HG03520 (cell line): ENCODE results near the gene CFAP58.

Experiments
- ATAC-seq: cut with Tn5 transposase; IDR thresholded peaks from one replicate; pipeline ENCODE4 v1.9.1; 2021; ENCODE audit warnings: mild to moderate bottlenecking, moderate library complexity; ENCODE audit not compliant: unreplicated experiment

CFAP58 gene

DNA sequence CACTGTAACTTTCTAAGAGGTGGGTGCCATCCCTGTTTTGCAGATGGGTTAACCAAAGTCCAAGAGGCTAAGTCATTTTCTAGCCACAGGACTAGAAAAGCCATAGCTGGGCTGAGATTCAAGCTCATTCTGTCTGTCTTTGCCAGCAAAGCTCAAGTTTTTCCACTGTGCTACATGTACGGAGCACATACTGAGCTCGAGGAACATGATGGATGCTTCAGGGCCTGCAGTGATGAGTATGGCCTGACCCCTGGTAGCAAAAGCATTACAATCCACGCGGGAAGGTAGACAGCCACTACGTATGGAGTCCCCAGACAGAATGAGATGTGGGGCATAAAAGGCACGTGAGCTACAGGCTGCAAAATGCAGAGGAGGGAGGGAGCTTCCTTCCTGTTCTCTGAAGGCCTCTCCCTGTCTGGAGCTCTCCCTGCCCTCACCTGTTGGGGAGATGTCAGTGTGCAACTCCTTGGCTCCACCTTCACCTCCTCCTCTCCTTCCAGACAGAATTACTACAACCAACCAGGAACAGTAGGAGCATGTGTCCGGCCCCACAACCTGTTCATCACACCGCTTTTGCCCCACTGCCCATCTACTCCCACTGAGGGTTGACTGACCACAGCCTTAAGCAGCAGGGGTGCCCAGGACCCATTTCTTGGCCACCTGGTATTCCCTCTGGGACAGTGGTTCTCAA is 31.8 kb upstream of the CFAP58 start:
- ATAC-seq = no peak

- ATAC-seq = no peak
Measured at GRCh38 chr10:104322416-104322782, 31.2 kb upstream of the CFAP58 start.

GRCh38 chr10:104323085-104323484 is 30.5 kb upstream of the CFAP58 start:
- no peak for ATAC-seq

GRCh38 chr10:104323760-104324201 is 29.9 kb upstream of the CFAP58 start:
- ATAC-seq = no peak

- ATAC-seq = no peak
Measured at GRCh38 chr10:104324221-104324686, 29.4 kb upstream of the CFAP58 start.

GRCh38 chr10:104324931-104325330 is 28.7 kb upstream of the CFAP58 start:
- no peak for ATAC-seq

- no peak for ATAC-seq
Measured at GRCh38 chr10:104325436-104326435, 27.9 kb upstream of the CFAP58 start.

- no peak for ATAC-seq
Measured at GRCh38 chr10:104326991-104327610, 26.5 kb upstream of the CFAP58 start.

DNA sequence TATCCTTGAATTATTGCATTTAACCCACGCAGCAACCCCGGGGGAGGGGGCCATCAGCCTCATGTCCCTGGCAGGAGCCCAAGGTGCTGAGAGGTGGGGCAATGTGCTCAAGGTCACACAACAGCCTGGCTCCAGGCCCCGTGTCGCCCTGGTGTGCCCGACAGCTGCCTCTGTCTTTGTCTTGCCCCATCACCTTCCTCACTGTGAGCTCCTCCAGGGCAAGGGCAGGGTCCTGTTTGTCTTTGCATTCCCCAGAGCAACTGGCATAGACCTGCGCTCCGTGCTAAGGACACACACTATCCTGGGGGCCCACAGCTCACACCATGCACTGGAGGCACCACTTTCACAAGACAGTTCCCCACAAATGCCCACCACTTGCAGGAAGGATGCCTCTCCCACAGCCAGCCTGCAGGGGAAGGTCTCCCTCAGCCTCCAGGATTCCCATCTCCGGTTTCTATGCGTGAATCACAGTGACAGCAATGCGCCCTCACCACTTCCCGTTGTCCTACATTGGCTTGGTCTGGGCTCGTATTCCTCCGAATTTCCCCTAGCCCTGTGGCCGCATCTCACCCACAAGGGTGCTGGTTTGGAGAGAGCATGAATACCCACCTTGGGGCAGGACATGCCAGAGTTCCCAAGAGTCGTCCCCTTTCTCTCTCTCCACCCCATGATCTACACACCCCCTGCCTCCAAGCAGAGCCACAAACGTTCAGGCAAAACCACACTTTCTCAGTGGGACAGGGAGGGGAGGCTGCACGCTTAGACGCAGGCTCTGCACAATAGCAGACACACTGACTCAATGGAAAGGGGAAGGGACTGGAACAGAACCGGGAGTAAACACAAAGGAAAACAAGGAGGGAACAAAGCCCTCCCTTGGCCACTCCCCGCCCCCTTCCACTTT is 25.6 kb upstream of the CFAP58 start:
- no peak for ATAC-seq

DNA sequence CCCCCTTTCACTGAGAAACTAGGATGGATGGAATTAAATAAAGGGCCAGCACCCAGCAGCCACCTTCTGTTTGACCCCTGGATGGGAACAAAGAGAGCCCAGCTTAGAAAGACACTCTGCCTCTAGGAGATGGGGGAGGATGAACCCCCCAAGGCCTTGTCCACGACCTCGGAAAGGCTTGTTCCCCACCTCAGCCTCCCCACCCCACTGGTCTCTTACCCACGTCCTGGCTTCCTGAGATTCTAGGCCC is 25.1 kb upstream of the CFAP58 start:
- peak; percentile 2 for ATAC-seq

DNA sequence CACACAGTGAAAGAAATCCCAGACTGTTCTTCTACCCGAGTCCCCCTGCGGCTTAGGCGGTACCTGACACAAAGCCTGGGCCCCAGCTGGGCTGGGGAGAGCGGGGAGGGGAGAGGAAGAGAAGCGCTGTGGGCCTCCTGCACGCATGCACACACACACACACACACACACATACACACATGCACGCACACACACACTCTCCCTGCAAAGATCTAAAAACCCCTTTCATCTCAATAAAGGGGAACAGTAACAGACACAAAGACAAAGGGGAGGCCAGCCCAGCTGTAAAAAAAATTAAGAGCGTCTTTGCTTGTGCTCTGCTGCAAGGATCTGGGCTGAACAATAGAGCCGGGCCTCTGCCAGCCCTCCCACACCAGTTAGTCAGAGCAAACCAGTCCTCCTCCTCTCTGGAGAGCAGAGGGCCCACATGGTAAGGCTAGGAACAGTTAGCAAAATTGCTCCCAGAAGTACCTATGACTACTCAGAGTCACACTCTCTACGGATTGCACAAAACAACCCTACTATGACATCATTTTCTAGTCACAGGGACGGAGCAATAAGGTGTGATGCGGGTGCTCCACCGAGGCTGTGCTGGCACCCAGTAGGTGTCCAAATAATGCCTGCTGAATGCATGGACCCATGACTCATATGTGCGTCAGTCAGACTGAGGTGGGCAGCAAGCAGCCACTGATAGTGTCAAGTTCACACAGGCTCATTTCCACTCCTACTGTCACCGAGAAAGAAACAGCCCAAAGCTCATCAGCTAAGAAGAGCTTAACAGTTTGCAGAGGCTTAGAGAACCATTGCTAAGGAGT is 24.5 kb upstream of the CFAP58 start:
- ATAC-seq = peak; percentile 51

GRCh38 chr10:104329735-104330134 is 23.9 kb upstream of the CFAP58 start:
- no peak for ATAC-seq

- ATAC-seq = no peak
Measured at GRCh38 chr10:104330168-104331110, 23.2 kb upstream of the CFAP58 start.

DNA sequence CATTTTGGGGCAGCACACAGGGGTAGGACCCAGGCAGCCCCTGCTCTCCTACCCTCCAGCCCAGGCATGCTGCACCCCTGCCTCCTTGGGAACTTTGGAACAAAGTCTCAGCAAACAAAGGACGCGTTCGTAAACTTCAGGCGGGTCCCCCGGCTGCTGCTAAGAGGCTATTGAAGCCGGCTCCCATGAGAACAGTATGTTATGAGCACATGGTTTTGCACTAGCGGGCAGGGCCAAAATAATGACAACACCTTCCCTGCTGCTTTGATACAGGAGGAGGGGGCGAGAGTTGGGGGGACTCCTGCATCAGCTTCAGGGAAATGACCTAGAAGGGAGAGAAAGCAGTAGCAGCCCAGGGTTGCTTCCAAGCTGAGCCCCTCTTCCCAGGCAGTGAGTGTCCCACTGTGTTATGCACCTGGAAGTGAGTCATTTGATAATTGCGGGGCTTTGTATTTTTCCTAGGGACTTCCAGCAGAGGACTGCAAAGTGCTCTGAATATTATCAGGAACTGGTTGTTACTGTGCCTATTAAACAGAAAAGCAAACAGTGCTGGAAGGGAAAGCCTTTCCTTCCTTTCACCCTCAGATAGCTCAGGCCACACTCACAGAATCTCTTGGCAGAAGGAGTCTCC is 22.3 kb upstream of the CFAP58 start:
- ATAC-seq = no peak

- no peak for ATAC-seq
Measured at GRCh38 chr10:104332243-104333031, 21.2 kb upstream of the CFAP58 start.

DNA sequence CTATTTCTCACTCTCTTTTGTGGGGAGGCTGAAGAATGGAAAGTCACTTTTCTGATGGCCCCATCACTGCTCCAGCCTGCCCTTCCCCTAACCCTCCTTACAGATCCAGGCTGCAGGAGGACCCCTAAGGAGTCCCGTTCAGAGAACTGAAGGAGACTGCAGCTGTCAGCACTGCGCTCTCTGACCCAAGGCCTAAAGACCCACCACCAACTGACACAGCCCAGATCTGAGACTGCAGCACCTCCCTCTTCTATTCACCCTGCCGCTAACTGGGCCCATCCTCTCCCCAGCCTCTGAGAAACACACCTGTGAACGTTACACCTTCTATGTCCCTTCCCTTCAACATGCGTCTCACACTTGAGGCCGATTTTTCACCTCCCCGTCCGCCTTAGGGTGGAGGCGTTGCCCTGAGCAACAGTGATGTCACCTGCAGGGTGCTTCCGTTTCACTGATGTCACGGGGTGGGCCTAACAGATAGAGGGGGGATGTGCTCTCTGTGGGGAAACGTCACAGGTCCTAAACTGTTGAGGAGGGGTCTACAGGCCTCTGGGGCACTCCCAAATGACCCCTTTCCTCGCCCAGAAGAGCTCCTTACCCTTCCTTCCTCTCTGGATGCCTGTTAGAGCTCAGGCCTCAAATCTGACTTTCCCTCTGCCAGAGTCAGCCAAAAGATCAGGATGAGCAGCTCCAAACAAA is 20.5 kb upstream of the CFAP58 start:
- no peak for ATAC-seq
